WI38 (cell line): Measurements from ENCODE around the gene ARFGEF3.

Experiments used
- H3K4me3 ChIP-seq: 2 replicates; pipeline ENCODE4 v1.5.1; 2011; ENCODE audit warnings: low read depth, mild to moderate bottlenecking, control low read depth, low read length
- TF ChIP-seq, protein P1 (sequence below): IDR thresholded peaks from 2 replicates; pipeline ENCODE4 v1.5.1; 2012; ENCODE audit warnings: low read depth, mild to moderate bottlenecking, control low read depth, low read length

The ARFGEF3 gene

GRCh38 chr6:138241934-138242333, 80.2 kb downstream of the ARFGEF3 start:
- H3K4me3 ChIP-seq, result no peak overlapping the region
- TF ChIP-seq, protein P1, sequence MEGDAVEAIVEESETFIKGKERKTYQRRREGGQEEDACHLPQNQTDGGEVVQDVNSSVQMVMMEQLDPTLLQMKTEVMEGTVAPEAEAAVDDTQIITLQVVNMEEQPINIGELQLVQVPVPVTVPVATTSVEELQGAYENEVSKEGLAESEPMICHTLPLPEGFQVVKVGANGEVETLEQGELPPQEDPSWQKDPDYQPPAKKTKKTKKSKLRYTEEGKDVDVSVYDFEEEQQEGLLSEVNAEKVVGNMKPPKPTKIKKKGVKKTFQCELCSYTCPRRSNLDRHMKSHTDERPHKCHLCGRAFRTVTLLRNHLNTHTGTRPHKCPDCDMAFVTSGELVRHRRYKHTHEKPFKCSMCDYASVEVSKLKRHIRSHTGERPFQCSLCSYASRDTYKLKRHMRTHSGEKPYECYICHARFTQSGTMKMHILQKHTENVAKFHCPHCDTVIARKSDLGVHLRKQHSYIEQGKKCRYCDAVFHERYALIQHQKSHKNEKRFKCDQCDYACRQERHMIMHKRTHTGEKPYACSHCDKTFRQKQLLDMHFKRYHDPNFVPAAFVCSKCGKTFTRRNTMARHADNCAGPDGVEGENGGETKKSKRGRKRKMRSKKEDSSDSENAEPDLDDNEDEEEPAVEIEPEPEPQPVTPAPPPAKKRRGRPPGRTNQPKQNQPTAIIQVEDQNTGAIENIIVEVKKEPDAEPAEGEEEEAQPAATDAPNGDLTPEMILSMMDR, result no peak

GRCh38 chr6:138242987-138243592, 81.4 kb downstream of the ARFGEF3 start:
- TF ChIP-seq, protein P1, result no peak
- H3K4me3 ChIP-seq, result no peak overlapping the region

DNA sequence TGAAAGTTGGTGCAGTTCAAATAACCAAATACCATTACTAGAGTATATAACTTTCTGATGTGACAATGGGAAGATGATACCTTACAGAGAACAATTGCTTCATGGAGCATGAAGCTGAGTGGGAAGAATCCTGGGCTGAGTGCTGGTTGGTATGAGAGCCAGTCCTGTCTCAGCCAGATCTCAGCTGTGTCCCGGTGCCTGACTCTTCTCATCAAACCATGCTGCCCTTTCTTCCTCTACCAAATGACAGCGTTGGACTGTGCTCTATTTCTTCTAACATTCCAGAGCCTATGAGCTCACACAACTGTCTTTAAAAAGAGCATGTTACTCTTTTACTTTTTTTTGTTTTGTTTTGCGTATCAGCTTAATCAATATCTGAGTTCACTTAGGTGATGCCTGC, 84.0 kb downstream of the ARFGEF3 start:
- TF ChIP-seq, protein P1, result no peak
- no peak overlapping the region for H3K4me3 ChIP-seq

DNA sequence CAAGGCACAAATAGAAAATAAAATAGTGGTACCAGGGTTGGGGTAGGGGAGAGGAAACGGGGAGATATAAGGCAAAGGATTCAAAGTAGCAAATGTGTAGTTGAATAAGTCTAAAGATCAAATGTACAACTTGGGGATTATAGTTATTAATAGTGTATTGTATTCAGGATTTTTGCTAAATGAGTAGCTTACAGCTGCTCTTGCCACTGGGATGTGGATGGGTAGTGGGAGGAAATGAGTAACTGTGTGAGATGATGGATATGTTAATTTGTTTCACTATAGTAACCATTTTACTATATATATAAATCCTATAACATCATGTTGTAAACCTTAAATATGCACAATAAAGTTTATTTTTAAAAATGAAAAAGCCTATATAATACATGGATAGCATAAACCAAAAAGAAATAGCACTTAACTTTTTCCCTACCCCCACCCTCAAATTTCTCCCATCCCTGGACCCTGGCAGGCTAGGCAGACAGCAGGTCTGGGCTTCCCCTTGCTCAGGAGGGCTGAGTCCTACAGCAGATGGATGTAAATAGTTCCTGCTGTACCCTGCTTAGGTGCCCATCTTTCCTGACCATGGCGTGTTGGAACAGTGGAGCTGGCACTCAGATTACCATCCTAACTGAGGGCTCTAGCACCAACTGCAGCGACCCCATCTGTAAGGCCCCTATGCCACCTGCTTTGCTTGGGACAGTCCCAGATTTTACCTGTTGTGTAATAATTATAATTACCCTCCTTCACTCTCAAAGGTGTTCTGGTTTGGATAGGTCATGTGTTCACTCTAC, 85.1 kb downstream of the ARFGEF3 start:
- no peak overlapping the region for H3K4me3 ChIP-seq
- TF ChIP-seq, protein P1, result no peak

DNA sequence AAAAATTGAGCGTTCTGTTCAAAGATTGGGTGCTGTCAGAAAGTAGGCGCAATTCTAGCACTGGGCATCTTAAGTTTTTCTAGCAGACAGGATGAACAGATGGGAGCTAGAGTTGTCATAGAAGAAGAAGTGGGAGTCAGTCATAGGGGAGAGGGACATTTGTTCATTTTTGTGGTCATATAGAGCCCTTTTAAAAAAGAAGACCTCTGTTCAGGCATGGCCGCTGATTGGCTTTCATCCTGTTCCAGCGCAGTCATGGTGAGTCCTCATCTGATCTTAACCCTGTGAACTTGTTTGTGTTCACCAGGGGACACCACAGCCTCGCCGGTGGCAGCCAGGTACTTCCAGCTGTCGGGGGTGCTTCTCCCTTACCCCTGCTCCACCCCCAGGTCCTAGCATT, 86.3 kb downstream of the ARFGEF3 start:
- TF ChIP-seq, protein P1, result no peak
- H3K4me3 ChIP-seq, result no peak overlapping the region

DNA sequence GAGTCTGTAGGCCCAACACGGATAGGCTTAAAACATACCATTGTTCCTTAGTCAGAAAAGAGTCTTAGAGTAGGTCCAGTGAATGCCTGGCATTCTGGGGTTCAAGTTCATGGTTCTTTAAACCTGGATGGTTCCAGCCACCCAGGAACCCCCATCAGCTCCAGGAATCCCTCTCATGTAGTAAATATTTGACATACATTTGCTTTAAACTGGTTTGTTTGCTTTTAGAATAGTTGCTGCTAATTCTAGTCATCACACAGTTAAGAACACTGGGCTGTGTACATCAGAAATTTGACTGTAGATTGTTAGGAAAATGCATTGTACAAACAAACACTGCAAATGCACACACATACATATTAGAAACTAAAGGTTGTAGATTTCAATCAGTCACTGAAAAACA, 87.1 kb downstream of the ARFGEF3 start:
- TF ChIP-seq, protein P1, result no peak
- no peak overlapping the region for H3K4me3 ChIP-seq

DNA sequence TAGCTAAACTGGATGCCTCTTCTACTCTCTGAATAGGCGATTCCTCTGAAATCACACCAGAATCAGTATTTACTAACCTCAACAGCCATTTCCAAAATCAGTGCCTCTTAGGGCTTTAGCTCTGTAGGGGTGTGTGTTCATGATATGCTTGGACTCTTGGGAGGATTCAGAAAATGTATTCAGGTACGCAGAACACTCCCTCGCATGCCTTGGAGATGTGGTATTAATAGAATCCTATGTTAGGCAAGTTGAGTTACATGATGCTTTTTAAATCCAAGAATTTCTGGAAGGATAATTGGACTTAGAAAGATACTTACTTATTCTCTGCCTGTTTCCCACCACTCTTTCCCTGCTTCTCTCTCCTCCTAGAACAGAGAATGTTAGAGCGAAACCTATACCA, 88.3 kb downstream of the ARFGEF3 start:
- no peak overlapping the region for H3K4me3 ChIP-seq
- TF ChIP-seq, protein P1, result no peak
